Measurements from ENCODE around the gene USP1.

USP1 gene

GRCh38 chr1:62425041-62425440, 11.8 kb upstream of the USP1 start:
- TF ChIP-seq CTCF (IDR thresholded peaks at IDR 0.05; ENCODE audit: control insufficient read depth, extremely low read depth, insufficient read depth), result no peak
- no peak for DNase-seq (ENCODE audit: low read depth)
- H3K4me3 ChIP-seq (ENCODE audit: low read depth, low read length), result no peak overlapping the region

GRCh38 chr1:62426237-62426636, 10.6 kb upstream of the USP1 start:
- no peak for TF ChIP-seq CTCF (IDR thresholded peaks at IDR 0.05; ENCODE audit: control insufficient read depth, extremely low read depth, insufficient read depth)
- H3K4me3 ChIP-seq (ENCODE audit: low read depth, low read length), result no peak overlapping the region
- DNase-seq (ENCODE audit: low read depth), result no peak

- H3K4me3 ChIP-seq (ENCODE audit: low read depth, low read length), result no peak overlapping the region
- TF ChIP-seq CTCF (IDR thresholded peaks at IDR 0.05; ENCODE audit: control insufficient read depth, extremely low read depth, insufficient read depth), result no peak
- no peak for DNase-seq (ENCODE audit: low read depth)
Measured at GRCh38 chr1:62426794-62427193, 10.1 kb upstream of the USP1 start.

GRCh38 chr1:62428351-62428750, 8.5 kb upstream of the USP1 start:
- DNase-seq (ENCODE audit: low read depth), result no peak
- no peak overlapping the region for H3K4me3 ChIP-seq (ENCODE audit: low read depth, low read length)

GRCh38 chr1:62429581-62429980, 7.3 kb upstream of the USP1 start:
- H3K4me3 ChIP-seq (ENCODE audit: low read depth, low read length), result no peak overlapping the region
- no peak for TF ChIP-seq CTCF (IDR thresholded peaks at IDR 0.05; ENCODE audit: control insufficient read depth, extremely low read depth, insufficient read depth)
- DNase-seq (ENCODE audit: low read depth), result no peak

More at GRCh38 chr1:62428351-62428750, 8.5 kb upstream of the USP1 start:
- no peak for TF ChIP-seq CTCF (IDR thresholded peaks at IDR 0.05; ENCODE audit: control insufficient read depth, extremely low read depth, insufficient read depth)

- no peak for DNase-seq (ENCODE audit: low read depth)
- no peak for TF ChIP-seq CTCF (IDR thresholded peaks at IDR 0.05; ENCODE audit: control insufficient read depth, extremely low read depth, insufficient read depth)
- H3K4me3 ChIP-seq (ENCODE audit: low read depth, low read length), result no peak overlapping the region
Measured at GRCh38 chr1:62433861-62434617, 2.8 kb upstream of the USP1 start.

- no peak overlapping the region for H3K4me3 ChIP-seq (ENCODE audit: low read depth, low read length)
- DNase-seq (ENCODE audit: low read depth), result no peak
- TF ChIP-seq CTCF (IDR thresholded peaks at IDR 0.05; ENCODE audit: control insufficient read depth, extremely low read depth, insufficient read depth), result no peak
Measured at GRCh38 chr1:62434618-62435001, 2.2 kb upstream of the USP1 start.

Data from LNCaP clone FGC (cell line).